LoVo (cell line): ENCODE data around the gene TMEM164.

Experiments used
- DNase-seq: peaks from one replicate; pipeline ENCODE4 v3.0.0-alpha.2; 2016; ENCODE audit warnings: low spot score

TMEM164 gene

GRCh38 chrX:110210417-110211139 lies 207.7 kb downstream of the TMEM164 start:
- no peak for DNase-seq

- DNase-seq = no peak
Observed at GRCh38 chrX:110211340-110211739, 208.4 kb downstream of the TMEM164 start.

GRCh38 chrX:110212299-110212698 lies 209.4 kb downstream of the TMEM164 start:
- no peak for DNase-seq

- DNase-seq = no peak
Observed at GRCh38 chrX:110213183-110213582, 210.3 kb downstream of the TMEM164 start.

- DNase-seq = no peak
Observed at GRCh38 chrX:110214684-110215083, 211.8 kb downstream of the TMEM164 start.

- DNase-seq = no peak
Observed at GRCh38 chrX:110215411-110215810, 212.5 kb downstream of the TMEM164 start.

GRCh38 chrX:110216027-110216426 lies 213.1 kb downstream of the TMEM164 start:
- DNase-seq = peak; percentile 10

GRCh38 chrX:110218591-110218990 lies 215.7 kb downstream of the TMEM164 start:
- no peak for DNase-seq

GRCh38 chrX:110219920-110220319 lies 217.0 kb downstream of the TMEM164 start:
- DNase-seq = peak; percentile 14

GRCh38 chrX:110222497-110223257 lies 219.8 kb downstream of the TMEM164 start:
- DNase-seq = no peak

GRCh38 chrX:110224926-110225617 lies 222.2 kb downstream of the TMEM164 start:
- no peak for DNase-seq

GRCh38 chrX:110226931-110227330 lies 224.0 kb downstream of the TMEM164 start:
- DNase-seq = no peak
